CD14-positive monocyte (primary cell): ENCODE measurements around the gene SMTN. TPM values are rescaled to one million over a fixed set of nuclear protein-coding genes. Genes with fewer than 3 reads are reported as not detected.

Experiments used
- DNase-seq, 3 donors: peaks; one replicate each; pipeline ENCODE4 v3.0.0-alpha.2; 2011 to 2022
- H2AFZ ChIP-seq: 2 replicates; pipeline ENCODE4 v1.6.0; 2012; ENCODE audit warnings: mild to moderate bottlenecking, low read depth, low read length, inconsistent platforms; ENCODE audit not compliant: insufficient read depth, poor library complexity, severe bottlenecking
- H3K27ac ChIP-seq, 2 donors: 1 replicate in 1 of 2; 2 replicates in 1 of 2; pipeline ENCODE4 v1.5.1; 2012 to 2013; ENCODE audit warnings: low read length in 2 of 2, control low read depth in 1 of 2, inconsistent platforms in 1 of 2, low read depth in 1 of 2, mild to moderate bottlenecking in 1 of 2
- H3K27me3 ChIP-seq, 2 donors: one replicate each; pipeline versions ENCODE4 v1.6.0 to v1.6.1; 2011 to 2013; ENCODE audit warnings: low read length in 2 of 2; ENCODE audit not compliant: control insufficient read depth in 2 of 2, insufficient read depth in 2 of 2
- H3K36me3 ChIP-seq, 2 donors: replicated peaks in 1 of 2; 1 replicate in 1 of 2; 2 replicates in 1 of 2; pipeline versions ENCODE4 v1.5.1 to v1.6.1; 2012 to 2013; ENCODE audit warnings: low read length in 2 of 2, control low read depth in 1 of 2, inconsistent platforms in 1 of 2, mild to moderate bottlenecking in 1 of 2; ENCODE audit not compliant: insufficient read depth in 2 of 2, control insufficient read depth in 1 of 2
- H3K4me1 ChIP-seq, 2 donors: 1 replicate in 1 of 2; 2 replicates in 1 of 2; pipeline versions ENCODE4 v1.5.1 to v1.6.1; 2012 to 2013; ENCODE audit warnings: low read length in 2 of 2, control low read depth in 1 of 2, inconsistent platforms in 1 of 2, mild to moderate bottlenecking in 1 of 2, moderate library complexity in 1 of 2; ENCODE audit not compliant: insufficient read depth in 2 of 2, control insufficient read depth in 1 of 2
- H3K4me2 ChIP-seq: replicated peaks from 2 replicates; pipeline ENCODE3; 2012; ENCODE audit warnings: low read length, moderate library complexity, mild to moderate bottlenecking; ENCODE audit not compliant: poor library complexity, severe bottlenecking; ENCODE audit errors: extremely low read depth
- H3K4me3 ChIP-seq, 3 experiments: fragments of 200-600 bp in 1 of 3; sonication (generic) in 1 of 3; replicated peaks in 1 of 3; 1 replicate in 2 of 3; 2 replicates in 1 of 3; pipeline ENCODE4 v1.5.1; 2011 to 2013; ENCODE audit warnings: low read length in 3 of 3, mild to moderate bottlenecking in 3 of 3, control low read depth in 2 of 3, low read depth in 2 of 3, inconsistent platforms in 1 of 3, moderate library complexity in 1 of 3
- H3K79me2 ChIP-seq: 2 replicates; pipeline ENCODE4 v1.6.0; 2012; ENCODE audit warnings: mild to moderate bottlenecking, control low read depth, inconsistent platforms, low read length, moderate library complexity; ENCODE audit not compliant: insufficient read depth
- H3K9ac ChIP-seq: 2 replicates; pipeline ENCODE4 v1.6.0; 2017; ENCODE audit warnings: low read length, mild to moderate bottlenecking; ENCODE audit not compliant: insufficient read depth, poor library complexity, severe bottlenecking
- H3K9me3 ChIP-seq, 2 donors: replicated peaks in 1 of 2; 1 replicate in 1 of 2; 2 replicates in 1 of 2; pipeline versions ENCODE4 v1.5.1 to v1.6.1; 2012 to 2013; ENCODE audit warnings: low read length in 2 of 2, control low read depth in 1 of 2; ENCODE audit not compliant: control insufficient read depth in 1 of 2, insufficient read depth in 1 of 2
- H4K20me1 ChIP-seq: 2 replicates; pipeline ENCODE4 v1.6.0; 2012; ENCODE audit warnings: mild to moderate bottlenecking, low read length, control low read depth, moderate library complexity; ENCODE audit not compliant: insufficient read depth
- H3K27ac Mint-ChIP-seq, 7 donors: one replicate each; pipeline ENCODE4 v1.8.0; 2020; ENCODE audit warnings: mild to moderate bottlenecking in 7 of 7, mixed read lengths in 7 of 7, moderate library complexity in 6 of 7, inconsistent platforms in 2 of 7
- H3K27me3 Mint-ChIP-seq, 3 donors: one replicate each; pipeline ENCODE4 v1.8.0; 2021 to 2022; ENCODE audit warnings: low read depth in 3 of 3, mild to moderate bottlenecking in 3 of 3, mixed read lengths in 3 of 3, moderate library complexity in 3 of 3, inconsistent platforms in 1 of 3
- H3K36me3 Mint-ChIP-seq, 2 donors: one replicate each; pipeline ENCODE4 v1.8.0; 2020; ENCODE audit warnings: mixed read lengths in 2 of 2, inconsistent platforms in 1 of 2, mild to moderate bottlenecking in 1 of 2
- H3K4me1 Mint-ChIP-seq: one replicate; pipeline ENCODE4 v1.8.0; 2020; ENCODE audit warnings: mild to moderate bottlenecking, mixed read lengths
- H3K4me3 Mint-ChIP-seq, 2 donors: one replicate each; pipeline ENCODE4 v1.8.0; 2020; ENCODE audit warnings: mild to moderate bottlenecking in 2 of 2, mixed read lengths in 2 of 2, moderate library complexity in 1 of 2
- H3K9me3 Mint-ChIP-seq, 7 donors: one replicate each; pipeline ENCODE4 v1.8.0; 2020 to 2022; ENCODE audit warnings: mixed read lengths in 7 of 7, mild to moderate bottlenecking in 6 of 7, moderate library complexity in 6 of 7, inconsistent platforms in 2 of 7
- WGBS: methylation state at CpG from one replicate; pipeline ENCODE4 v1.1.5; 2013; ENCODE audit warnings: missing lambda C conversion rate; ENCODE audit not compliant: insufficient coverage; 5-methylcytosine and 5-hydroxymethylcytosine counted together
- intact Hi-C, 2 donors: fragments of 100-400 bp; cut with micrococcal nuclease; formaldehyde crosslinking; loops; one replicate each; pipeline versions ENCODE4 v1.15.0 to v1.15.1; 2023
- polyA plus RNA-seq, 3 donors: library from polyadenylated mRNA; depleted of rRNA in 1 of 3; unstranded in 2 of 3; stranded (reverse) in 1 of 3; fragments of 300-500 nt in 2 of 3; fragments of >200 nt in 1 of 3; fragmentation: Illumina TruSeq in 2 of 3; gene quantifications; 1 replicate in 2 of 3; 2 replicates in 1 of 3; pipeline ENCODE4 v1.2.3, GENCODE V29; 2012 to 2021
- TF ChIP-seq, protein P1 (sequence below): fragments of 200-600 bp; IDR thresholded peaks from one replicate; pipeline ENCODE4 v1.8.0; 2022; ENCODE audit warnings: antibody characterized with exemption, mild to moderate bottlenecking

Gene SMTN
- polyA plus RNA-seq, 3 donors, result 0.87 to 13.3 (median 0.88) TPM

- H3K4me1 Mint-ChIP-seq, result no peaks in the 10 kb centered on the region
- H4K20me1 ChIP-seq, result no peaks in the 10 kb centered on the region
- H3K4me1 ChIP-seq, result no peaks in the 10 kb centered on the region
- no peak overlapping the region for H3K4me2 ChIP-seq
- no peaks in the 10 kb centered on the region for H3K9me3 ChIP-seq
- peaks cover 0 to 2% (median 0%) of the 10 kb centered on the region in 7 donors for H3K9me3 Mint-ChIP-seq
- TF ChIP-seq, protein P1, sequence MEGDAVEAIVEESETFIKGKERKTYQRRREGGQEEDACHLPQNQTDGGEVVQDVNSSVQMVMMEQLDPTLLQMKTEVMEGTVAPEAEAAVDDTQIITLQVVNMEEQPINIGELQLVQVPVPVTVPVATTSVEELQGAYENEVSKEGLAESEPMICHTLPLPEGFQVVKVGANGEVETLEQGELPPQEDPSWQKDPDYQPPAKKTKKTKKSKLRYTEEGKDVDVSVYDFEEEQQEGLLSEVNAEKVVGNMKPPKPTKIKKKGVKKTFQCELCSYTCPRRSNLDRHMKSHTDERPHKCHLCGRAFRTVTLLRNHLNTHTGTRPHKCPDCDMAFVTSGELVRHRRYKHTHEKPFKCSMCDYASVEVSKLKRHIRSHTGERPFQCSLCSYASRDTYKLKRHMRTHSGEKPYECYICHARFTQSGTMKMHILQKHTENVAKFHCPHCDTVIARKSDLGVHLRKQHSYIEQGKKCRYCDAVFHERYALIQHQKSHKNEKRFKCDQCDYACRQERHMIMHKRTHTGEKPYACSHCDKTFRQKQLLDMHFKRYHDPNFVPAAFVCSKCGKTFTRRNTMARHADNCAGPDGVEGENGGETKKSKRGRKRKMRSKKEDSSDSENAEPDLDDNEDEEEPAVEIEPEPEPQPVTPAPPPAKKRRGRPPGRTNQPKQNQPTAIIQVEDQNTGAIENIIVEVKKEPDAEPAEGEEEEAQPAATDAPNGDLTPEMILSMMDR, result no peak
- no peak overlapping the region for H3K27ac ChIP-seq
- no peaks in the 10 kb centered on the region for H3K36me3 ChIP-seq
- no peak overlapping the region for H2AFZ ChIP-seq
- intact Hi-C loops, result no loop called here
- no peaks in the 10 kb centered on the region for H3K36me3 Mint-ChIP-seq
- H3K9ac ChIP-seq, result no peak overlapping the region
- WGBS, result 20% methylated on average over 1 of the region's 3 CpGs
- no peaks in the 10 kb centered on the region for H3K27me3 ChIP-seq
- H3K79me2 ChIP-seq, result no peaks in the 10 kb centered on the region
- H3K4me3 ChIP-seq, result no peak overlapping the region
- H3K4me3 Mint-ChIP-seq, result no peak overlapping the region
- H3K27ac Mint-ChIP-seq, result no peak overlapping the region
- H3K27me3 Mint-ChIP-seq, result peaks cover 0 to 8% (median 4%) of the 10 kb centered on the region in 3 donors
- no peak for DNase-seq
Observed at GRCh38 chr22:31040542-31041398, 40.3 kb upstream of the SMTN start.

DNA sequence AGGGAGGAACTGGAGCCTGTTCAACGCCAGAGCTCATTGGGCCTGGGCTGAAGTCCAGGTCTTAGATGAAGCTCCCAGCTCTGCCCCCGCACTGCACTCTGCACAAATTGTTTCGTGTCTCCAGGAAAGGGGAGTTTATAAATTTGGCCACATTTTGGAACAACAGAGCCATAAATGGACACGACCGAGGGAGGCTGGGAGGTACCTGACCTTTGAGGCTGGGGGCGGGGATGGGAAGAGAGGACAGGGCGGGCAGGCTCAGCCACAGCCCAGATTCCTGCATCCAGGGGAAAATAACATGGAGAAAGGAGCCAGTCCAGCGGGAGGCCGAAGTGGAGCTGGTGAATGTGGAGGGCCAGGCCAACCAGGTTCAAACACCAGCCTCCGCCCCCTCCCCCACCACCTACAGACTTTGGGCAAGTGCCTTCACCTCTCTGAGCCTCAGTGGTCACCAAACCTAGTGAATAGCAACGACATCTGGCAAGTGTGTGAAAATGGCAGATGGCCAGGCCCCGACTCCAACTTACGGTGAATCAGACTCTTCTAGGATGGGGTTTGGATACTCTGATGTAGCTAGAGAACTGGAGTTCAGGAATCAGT is 36.8 kb upstream of the SMTN start:
- Histone ChIP-seq H3K4me2 (no peak overlapping the region), H3K4me1 (no peaks in the 10 kb centered on the region), H3K79me2 (no peaks in the 10 kb centered on the region), H3K4me3 (no peak overlapping the region), H3K27me3 (no peaks in the 10 kb centered on the region), H3K27ac (no peak overlapping the region), H4K20me1 (no peaks in the 10 kb centered on the region), H3K36me3 (no peaks in the 10 kb centered on the region), H3K9me3 (no peaks in the 10 kb centered on the region), H2AFZ (no peak overlapping the region), H3K9ac (no peak overlapping the region)
- Mint-ChIP-seq H3K9me3 (peaks cover 1 to 6% (median 3%) of the 10 kb centered on the region in 7 donors), H3K27me3 (peaks cover 3 to 6% (median 5%) of the 10 kb centered on the region in 3 donors), H3K4me1 (no peaks in the 10 kb centered on the region), H3K27ac (no peak overlapping the region), H3K4me3 (no peak overlapping the region), H3K36me3 (no peaks in the 10 kb centered on the region)
- TF ChIP-seq, protein P1, result no peak
- WGBS, result 94% methylated on average over 9 of the region's 13 CpGs
- DNase-seq, result no peak
- intact Hi-C loops, result no loop called here
